ENCODE results near the gene CDH20. TPM values are rescaled to one million over a fixed set of nuclear protein-coding genes. Genes with fewer than 3 reads are reported as not detected.

The CDH20 gene
- total and polyA plus RNA-seq, 2 experiments from 2014 or later = 1.3 to 3.6 TPM

DNA sequence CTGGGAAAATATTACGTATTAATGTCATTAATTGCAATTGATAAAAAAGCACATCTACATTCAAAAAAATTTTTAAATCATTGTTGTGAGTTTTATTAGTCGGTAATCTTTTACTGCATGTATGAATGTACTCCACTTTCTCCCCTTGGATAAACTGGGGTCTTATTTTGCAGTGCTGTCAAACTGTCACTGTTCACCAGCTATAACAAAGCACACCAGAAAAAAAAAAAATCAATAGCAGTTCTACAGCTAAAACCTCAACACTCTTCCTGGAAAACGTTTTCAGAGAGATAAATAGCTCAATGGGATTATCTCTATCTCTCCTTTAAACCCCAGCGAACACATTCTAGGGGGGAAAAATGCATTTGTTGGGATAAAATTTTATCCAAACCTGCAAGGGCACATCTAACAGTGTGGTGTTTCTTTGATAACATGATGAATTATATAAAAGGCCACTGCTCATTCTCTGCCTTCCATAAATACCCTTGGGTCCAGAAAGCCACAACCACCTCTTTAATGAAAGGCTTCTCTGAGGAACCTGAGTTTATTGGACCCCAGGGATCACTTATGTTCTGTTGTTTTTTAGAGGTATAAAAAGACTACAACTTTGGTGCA is 219.9 kb downstream of the CDH20 start:
- H3K4me1 ChIP-seq (ENCODE audit: insufficient read depth) = no peaks in the 10 kb centered on the region
- no peak overlapping the region for H3K4me3 ChIP-seq
- WGBS (ENCODE audit: low lambda C conversion rate, missing lambda C conversion rate) = 49% methylated on average over 4 of the region's 4 CpGs
- no peak overlapping the region for H2AFZ ChIP-seq
- no peaks in the 10 kb centered on the region for H3K36me3 ChIP-seq (replicated peaks; ENCODE audit: insufficient read depth, low read depth)
- H3K27me3 ChIP-seq = no peaks in the 10 kb centered on the region
- no peak overlapping the region for H3K4me2 ChIP-seq
- no peak for DNase-seq (ENCODE audit: low spot score)
- TF ChIP-seq EZH2 (IDR thresholded peaks at IDR 0.05; ENCODE audit: borderline replicate concordance) = no peak
- no peaks in the 10 kb centered on the region for H3K79me2 ChIP-seq
- no peaks in the 10 kb centered on the region for H4K20me1 ChIP-seq (ENCODE audit: insufficient read depth, poor library complexity, severe bottlenecking)
- no peaks in the 10 kb centered on the region for H3K9me3 ChIP-seq (ENCODE audit: low read depth)
- H3K27ac ChIP-seq = no peak overlapping the region
- H3K9me2 ChIP-seq (replicated peaks; ENCODE audit: insufficient read depth) = no peaks in the 10 kb centered on the region

DNA sequence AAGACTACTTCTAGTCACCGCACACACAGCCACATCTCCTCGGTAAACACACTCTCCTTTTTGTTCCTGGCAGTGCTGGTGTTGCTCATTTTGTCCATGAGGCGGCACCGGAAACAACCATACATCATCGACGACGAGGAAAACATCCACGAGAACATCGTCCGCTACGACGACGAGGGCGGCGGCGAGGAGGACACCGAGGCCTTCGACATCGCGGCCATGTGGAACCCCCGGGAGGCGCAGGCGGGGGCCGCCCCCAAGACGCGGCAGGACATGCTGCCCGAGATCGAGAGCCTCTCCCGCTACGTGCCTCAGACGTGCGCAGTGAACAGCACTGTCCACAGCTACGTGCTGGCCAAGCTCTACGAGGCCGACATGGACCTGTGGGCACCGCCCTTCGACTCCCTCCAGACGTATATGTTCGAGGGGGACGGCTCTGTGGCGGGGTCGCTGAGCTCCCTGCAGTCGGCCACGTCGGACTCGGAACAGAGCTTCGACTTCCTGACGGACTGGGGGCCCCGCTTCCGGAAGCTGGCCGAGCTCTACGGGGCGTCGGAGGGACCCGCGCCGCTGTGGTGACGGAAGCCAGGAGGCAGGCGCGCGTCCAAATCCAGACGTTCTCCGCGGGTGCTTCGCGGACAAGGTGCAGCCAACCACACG is 221.0 kb downstream of the CDH20 start:
- TF ChIP-seq, protein P1, sequence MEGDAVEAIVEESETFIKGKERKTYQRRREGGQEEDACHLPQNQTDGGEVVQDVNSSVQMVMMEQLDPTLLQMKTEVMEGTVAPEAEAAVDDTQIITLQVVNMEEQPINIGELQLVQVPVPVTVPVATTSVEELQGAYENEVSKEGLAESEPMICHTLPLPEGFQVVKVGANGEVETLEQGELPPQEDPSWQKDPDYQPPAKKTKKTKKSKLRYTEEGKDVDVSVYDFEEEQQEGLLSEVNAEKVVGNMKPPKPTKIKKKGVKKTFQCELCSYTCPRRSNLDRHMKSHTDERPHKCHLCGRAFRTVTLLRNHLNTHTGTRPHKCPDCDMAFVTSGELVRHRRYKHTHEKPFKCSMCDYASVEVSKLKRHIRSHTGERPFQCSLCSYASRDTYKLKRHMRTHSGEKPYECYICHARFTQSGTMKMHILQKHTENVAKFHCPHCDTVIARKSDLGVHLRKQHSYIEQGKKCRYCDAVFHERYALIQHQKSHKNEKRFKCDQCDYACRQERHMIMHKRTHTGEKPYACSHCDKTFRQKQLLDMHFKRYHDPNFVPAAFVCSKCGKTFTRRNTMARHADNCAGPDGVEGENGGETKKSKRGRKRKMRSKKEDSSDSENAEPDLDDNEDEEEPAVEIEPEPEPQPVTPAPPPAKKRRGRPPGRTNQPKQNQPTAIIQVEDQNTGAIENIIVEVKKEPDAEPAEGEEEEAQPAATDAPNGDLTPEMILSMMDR (IDR thresholded peaks at IDR 0.05; ENCODE audit: poor library complexity) = no peak
- TF ChIP-seq EZH2 (IDR thresholded peaks at IDR 0.05; ENCODE audit: borderline replicate concordance) = no peak
- no peak for TF ChIP-seq EZH2phosphoT487 (IDR thresholded peaks at IDR 0.05; ENCODE audit: low read depth, severe bottlenecking, unreplicated experiment)
- Histone ChIP-seq H3K9me3 (ENCODE audit: low read depth) (no peaks in the 10 kb centered on the region), H2AFZ (no peak overlapping the region), H3K4me2 (no peak overlapping the region), H3K9me2 (replicated peaks; ENCODE audit: insufficient read depth) (no peaks in the 10 kb centered on the region), H3K4me3 (no peak overlapping the region), H4K20me1 (ENCODE audit: insufficient read depth, poor library complexity, severe bottlenecking) (no peaks in the 10 kb centered on the region), H3K27ac (no peak overlapping the region), H3K27me3 (no peaks in the 10 kb centered on the region), H3K36me3 (replicated peaks; ENCODE audit: insufficient read depth, low read depth) (no peaks in the 10 kb centered on the region), H3K4me1 (ENCODE audit: insufficient read depth) (no peaks in the 10 kb centered on the region), H3K79me2 (no peaks in the 10 kb centered on the region)
- DNase-seq (ENCODE audit: low spot score) = no peak
- WGBS (ENCODE audit: low lambda C conversion rate, missing lambda C conversion rate) = 96% methylated on average over 58 of the region's 67 CpGs

DNA sequence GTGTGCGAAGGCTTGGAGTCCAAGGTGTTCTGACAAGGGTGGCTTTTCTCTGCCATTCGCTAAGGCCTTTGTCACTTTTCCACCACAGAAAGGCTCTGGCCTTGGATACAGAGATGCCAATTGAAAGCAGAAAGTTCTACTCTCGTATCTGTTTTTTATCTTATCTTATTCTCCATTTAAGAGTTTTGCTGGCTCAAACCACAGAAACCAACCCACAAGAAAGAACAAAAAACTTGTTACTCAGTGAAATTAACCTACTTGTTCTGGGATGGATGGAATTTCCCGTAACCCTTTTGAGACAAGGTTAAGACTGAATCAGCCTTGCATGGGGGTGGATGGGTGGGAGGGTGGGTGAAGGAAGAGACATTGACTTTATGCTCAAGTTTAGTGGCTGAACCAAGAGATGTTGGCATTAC is 221.7 kb downstream of the CDH20 start:
- no peaks in the 10 kb centered on the region for H3K4me1 ChIP-seq (ENCODE audit: insufficient read depth)
- DNase-seq (ENCODE audit: low spot score) = no peak
- H3K27me3 ChIP-seq = no peaks in the 10 kb centered on the region
- H4K20me1 ChIP-seq (ENCODE audit: insufficient read depth, poor library complexity, severe bottlenecking) = no peaks in the 10 kb centered on the region
- 63% methylated on average over 4 of the region's 4 CpGs for WGBS (ENCODE audit: low lambda C conversion rate, missing lambda C conversion rate)
- no peak overlapping the region for H3K4me2 ChIP-seq
- no peak overlapping the region for H2AFZ ChIP-seq
- TF ChIP-seq EZH2 (IDR thresholded peaks at IDR 0.05; ENCODE audit: borderline replicate concordance) (no peak), EZH2phosphoT487 (IDR thresholded peaks at IDR 0.05; ENCODE audit: low read depth, severe bottlenecking, unreplicated experiment) (no peak)
- TF ChIP-seq, protein P1 (IDR thresholded peaks at IDR 0.05; ENCODE audit: poor library complexity) = no peak
- H3K79me2 ChIP-seq = no peaks in the 10 kb centered on the region
- H3K27ac ChIP-seq = no peak overlapping the region
- H3K9me2 ChIP-seq (replicated peaks; ENCODE audit: insufficient read depth) = no peaks in the 10 kb centered on the region
- H3K9me3 ChIP-seq (ENCODE audit: low read depth) = no peaks in the 10 kb centered on the region
- H3K4me3 ChIP-seq = no peak overlapping the region
- no peaks in the 10 kb centered on the region for H3K36me3 ChIP-seq (replicated peaks; ENCODE audit: insufficient read depth, low read depth)

DNA sequence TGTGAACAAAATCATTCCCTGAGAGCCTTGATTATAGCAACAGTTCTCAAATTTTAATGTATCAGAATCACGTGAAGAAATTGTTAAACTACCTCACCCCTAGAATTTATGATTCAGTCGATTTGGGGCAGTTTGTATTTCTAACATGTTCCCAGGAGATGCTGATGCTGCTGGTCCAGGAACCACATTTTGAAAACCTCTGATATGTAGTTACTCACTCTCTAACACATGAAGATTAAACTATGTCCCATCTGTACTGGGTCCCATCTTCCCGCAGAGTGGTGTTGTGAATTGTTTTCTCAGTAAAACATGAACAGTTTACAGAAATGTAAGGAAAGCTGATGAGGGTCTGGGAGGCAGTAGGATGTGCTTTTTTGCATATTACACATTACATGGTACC is 223.1 kb downstream of the CDH20 start:
- H3K36me3 ChIP-seq (replicated peaks; ENCODE audit: insufficient read depth, low read depth) = no peaks in the 10 kb centered on the region
- H3K4me1 ChIP-seq (ENCODE audit: insufficient read depth) = no peaks in the 10 kb centered on the region
- H3K4me2 ChIP-seq = no peak overlapping the region
- DNase-seq (ENCODE audit: low spot score) = no peak
- no peak overlapping the region for H3K27ac ChIP-seq
- no peaks in the 10 kb centered on the region for H3K9me2 ChIP-seq (replicated peaks; ENCODE audit: insufficient read depth)
- H3K27me3 ChIP-seq = no peaks in the 10 kb centered on the region
- H2AFZ ChIP-seq = no peak overlapping the region
- no peaks in the 10 kb centered on the region for H4K20me1 ChIP-seq (ENCODE audit: insufficient read depth, poor library complexity, severe bottlenecking)
- 86% methylated on average over 3 of the region's 3 CpGs for WGBS (ENCODE audit: low lambda C conversion rate, missing lambda C conversion rate)
- H3K4me3 ChIP-seq = no peak overlapping the region
- H3K9me3 ChIP-seq (ENCODE audit: low read depth) = no peaks in the 10 kb centered on the region
- TF ChIP-seq, protein P1 (IDR thresholded peaks at IDR 0.05; ENCODE audit: poor library complexity) = no peak
- TF ChIP-seq EZH2 (IDR thresholded peaks at IDR 0.05; ENCODE audit: borderline replicate concordance) (no peak), EZH2phosphoT487 (IDR thresholded peaks at IDR 0.05; ENCODE audit: low read depth, severe bottlenecking, unreplicated experiment) (no peak)
- no peaks in the 10 kb centered on the region for H3K79me2 ChIP-seq

All from hepatocyte (in vitro differentiated cells).